ENCODE data around the gene KDM1B.
"Not testable (repeated sequence)": the region's sequence is repeated elsewhere in the genome, so short reads cannot be mapped to it uniquely, and the experiment has no call there.

Gene KDM1B

DNA sequence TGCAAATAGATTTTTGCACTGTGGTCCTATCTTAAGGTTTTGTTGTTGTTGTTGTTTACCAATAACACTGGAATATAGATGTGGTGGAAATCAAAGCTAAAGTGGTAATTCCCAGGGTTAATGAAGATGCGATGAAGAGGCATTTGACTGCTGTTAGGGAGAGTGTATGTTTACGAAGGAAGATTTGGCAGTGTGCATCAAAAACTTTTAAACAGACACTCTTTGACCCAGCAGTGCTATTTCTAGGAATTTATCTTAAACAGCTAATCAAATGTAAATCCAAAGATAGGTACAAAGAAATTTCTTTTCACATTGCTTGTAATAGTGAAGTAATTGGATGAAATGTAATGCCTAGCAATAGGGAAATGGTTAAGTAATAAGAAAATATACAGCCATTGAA is 34.0 kb downstream of the KDM1B start:
- H3K27ac Mint-ChIP-seq: no peak overlapping the region
- peaks cover 23% of the 10 kb centered on the region for H3K36me3 Mint-ChIP-seq
- H3K4me3 Mint-ChIP-seq: no peak overlapping the region
- H3K9me3 Mint-ChIP-seq (ENCODE audit: low read depth): no peaks in the 10 kb centered on the region
- H3K27me3 Mint-ChIP-seq: no peaks in the 10 kb centered on the region
- peaks cover 3% of the 10 kb centered on the region for H3K4me1 Mint-ChIP-seq (ENCODE audit: low read depth)

DNA sequence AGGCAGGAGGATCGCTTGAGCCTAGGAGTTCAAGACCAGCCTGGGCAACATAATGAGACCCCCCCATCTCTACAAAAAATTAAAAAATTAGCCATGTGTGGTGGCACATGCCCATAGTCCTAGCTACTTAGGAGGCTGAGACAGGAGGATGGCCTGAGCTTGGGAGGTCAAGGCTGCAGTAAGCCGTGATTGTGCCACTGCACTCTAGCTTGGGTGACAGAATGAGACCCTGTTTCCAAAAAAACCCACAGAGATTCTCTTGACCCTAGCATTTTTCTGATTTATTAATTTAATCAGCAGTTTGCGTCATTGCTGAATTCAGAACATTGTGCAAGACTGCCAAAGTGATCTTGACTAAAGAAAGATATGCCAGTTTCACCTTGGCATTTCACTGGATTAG is 36.8 kb downstream of the KDM1B start:
- no peaks in the 10 kb centered on the region for H3K27me3 Mint-ChIP-seq
- H3K4me1 Mint-ChIP-seq (ENCODE audit: low read depth): no peaks in the 10 kb centered on the region
- H3K36me3 Mint-ChIP-seq: peaks cover 20% of the 10 kb centered on the region
- H3K27ac Mint-ChIP-seq: no peak overlapping the region
- no peaks in the 10 kb centered on the region for H3K9me3 Mint-ChIP-seq (ENCODE audit: low read depth)
- H3K4me3 Mint-ChIP-seq: no peak overlapping the region

DNA sequence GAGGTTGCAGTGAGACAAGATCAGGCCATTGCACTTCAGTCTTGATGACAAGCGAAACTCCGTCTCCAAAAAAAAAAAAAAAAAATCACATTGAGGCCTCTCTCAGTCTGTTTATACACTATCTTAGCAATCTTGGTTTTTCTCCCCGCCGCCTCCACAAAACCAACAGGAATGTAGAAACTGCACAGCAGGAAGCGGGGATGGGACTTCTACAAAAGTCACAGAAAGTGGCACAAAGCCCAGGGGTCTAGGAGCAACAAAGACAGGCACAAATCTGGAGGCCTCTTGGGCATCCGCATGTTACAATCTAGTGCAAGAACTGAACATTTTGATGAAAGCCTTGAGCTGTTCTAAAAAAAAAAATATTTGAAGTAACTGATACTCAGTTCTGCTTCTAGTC is 48.6 kb downstream of the KDM1B start:
- Mint-ChIP-seq H3K9me3 (ENCODE audit: low read depth) (no peaks in the 10 kb centered on the region), H3K4me1 (ENCODE audit: low read depth) (no peaks in the 10 kb centered on the region), H3K27me3 (no peaks in the 10 kb centered on the region), H3K4me3 (no peak overlapping the region), H3K27ac (no peak overlapping the region), H3K36me3 (peaks cover 15% of the 10 kb centered on the region)

DNA sequence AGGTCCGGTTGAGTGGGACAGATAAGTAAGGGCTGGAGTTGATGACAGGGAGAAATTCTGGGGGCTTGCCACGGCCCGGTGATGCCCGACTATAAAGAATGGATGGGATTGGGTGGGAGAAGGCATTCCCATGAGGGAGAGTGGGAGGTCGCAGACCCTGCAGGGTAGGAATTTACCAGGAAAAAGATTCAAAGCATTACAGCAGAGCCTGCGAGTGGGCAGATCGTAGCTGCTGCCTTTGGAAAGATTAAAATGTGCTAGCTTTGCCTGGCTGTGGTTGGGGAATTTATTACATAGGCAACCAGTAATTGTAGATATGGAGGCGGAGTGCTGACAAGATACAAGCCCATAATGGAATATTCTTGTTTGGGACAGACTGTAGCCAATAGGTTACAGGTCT is 49.5 kb downstream of the KDM1B start:
- no peaks in the 10 kb centered on the region for H3K27me3 Mint-ChIP-seq
- H3K9me3 Mint-ChIP-seq (ENCODE audit: low read depth): no peaks in the 10 kb centered on the region
- no peaks in the 10 kb centered on the region for H3K4me1 Mint-ChIP-seq (ENCODE audit: low read depth)
- no peak overlapping the region for H3K4me3 Mint-ChIP-seq
- H3K27ac Mint-ChIP-seq: no peak overlapping the region
- peaks cover 15% of the 10 kb centered on the region for H3K36me3 Mint-ChIP-seq

- H3K4me3 Mint-ChIP-seq: no peak overlapping the region
- peaks cover 2% of the 10 kb centered on the region for H3K4me1 Mint-ChIP-seq (ENCODE audit: low read depth)
- no peak overlapping the region for H3K27ac Mint-ChIP-seq
- no peaks in the 10 kb centered on the region for H3K27me3 Mint-ChIP-seq
- H3K9me3 Mint-ChIP-seq (ENCODE audit: low read depth): no peaks in the 10 kb centered on the region
- peaks cover 14% of the 10 kb centered on the region for H3K36me3 Mint-ChIP-seq
Observed at GRCh38 chr6:18206591-18206990, 51.4 kb downstream of the KDM1B start.

GRCh38 chr6:18207438-18207837 is 52.2 kb downstream of the KDM1B start:
- Mint-ChIP-seq H3K4me1 (ENCODE audit: low read depth) (peaks cover 2% of the 10 kb centered on the region), H3K27ac (no peak overlapping the region), H3K36me3 (peaks cover 18% of the 10 kb centered on the region), H3K4me3 (no peak overlapping the region), H3K9me3 (ENCODE audit: low read depth) (no peaks in the 10 kb centered on the region), H3K27me3 (no peaks in the 10 kb centered on the region)

- H3K27ac Mint-ChIP-seq: no peak overlapping the region
- peaks cover 14% of the 10 kb centered on the region for H3K36me3 Mint-ChIP-seq
Observed at GRCh38 chr6:18207949-18208348, 52.7 kb downstream of the KDM1B start.

GRCh38 chr6:18208778-18209177 is 53.6 kb downstream of the KDM1B start:
- not testable (repeated sequence) for H3K4me3 Mint-ChIP-seq; H3K27me3 Mint-ChIP-seq; H3K27ac Mint-ChIP-seq; H3K4me1 Mint-ChIP-seq (ENCODE audit: low read depth); H3K9me3 Mint-ChIP-seq (ENCODE audit: low read depth)
- H3K36me3 Mint-ChIP-seq: peaks cover 15% of the 10 kb centered on the region

More at GRCh38 chr6:18207949-18208348, 52.7 kb downstream of the KDM1B start:
- Mint-ChIP-seq H3K4me3 (no peak overlapping the region), H3K27me3 (no peaks in the 10 kb centered on the region), H3K9me3 (ENCODE audit: low read depth) (no peaks in the 10 kb centered on the region), H3K4me1 (ENCODE audit: low read depth) (peaks cover 2% of the 10 kb centered on the region)

DNA sequence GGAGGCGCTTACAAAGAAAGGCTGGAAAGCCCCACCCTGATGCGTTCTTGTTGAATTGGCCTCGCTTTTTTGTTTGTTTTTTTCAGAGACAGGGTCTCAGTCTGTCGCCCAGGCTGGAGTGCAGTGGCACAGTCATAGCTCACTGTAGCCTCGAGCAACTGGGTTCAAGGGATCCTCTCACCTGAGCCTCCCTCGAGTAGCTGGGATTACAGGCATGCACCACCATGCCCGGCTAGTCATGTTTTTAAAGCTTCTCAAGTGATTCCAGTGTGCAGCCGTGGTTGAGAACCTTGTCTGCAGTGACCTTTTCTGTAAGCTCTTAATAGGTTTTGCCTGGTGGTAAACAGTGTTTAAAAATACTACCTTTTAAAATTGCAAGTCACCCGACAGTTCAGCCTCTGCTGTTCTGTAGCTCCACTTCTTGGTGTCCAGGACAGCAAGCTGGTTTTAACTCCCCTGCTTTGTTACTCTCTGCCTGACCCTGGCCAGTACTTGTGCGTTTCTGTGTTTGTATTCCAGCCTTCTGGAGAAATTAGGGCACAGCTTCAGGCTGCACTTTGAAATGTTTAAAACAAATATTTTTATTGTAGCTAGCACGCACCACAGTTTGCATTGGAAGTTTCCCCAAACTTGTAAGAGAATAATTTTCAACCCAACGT is 54.4 kb downstream of the KDM1B start:
- H3K27me3 Mint-ChIP-seq: no peaks in the 10 kb centered on the region
- H3K9me3 Mint-ChIP-seq (ENCODE audit: low read depth): no peaks in the 10 kb centered on the region
- H3K27ac Mint-ChIP-seq: no peak overlapping the region
- H3K4me3 Mint-ChIP-seq: no peak overlapping the region
- H3K4me1 Mint-ChIP-seq (ENCODE audit: low read depth): peaks cover 2% of the 10 kb centered on the region
- peaks cover 21% of the 10 kb centered on the region for H3K36me3 Mint-ChIP-seq

DNA sequence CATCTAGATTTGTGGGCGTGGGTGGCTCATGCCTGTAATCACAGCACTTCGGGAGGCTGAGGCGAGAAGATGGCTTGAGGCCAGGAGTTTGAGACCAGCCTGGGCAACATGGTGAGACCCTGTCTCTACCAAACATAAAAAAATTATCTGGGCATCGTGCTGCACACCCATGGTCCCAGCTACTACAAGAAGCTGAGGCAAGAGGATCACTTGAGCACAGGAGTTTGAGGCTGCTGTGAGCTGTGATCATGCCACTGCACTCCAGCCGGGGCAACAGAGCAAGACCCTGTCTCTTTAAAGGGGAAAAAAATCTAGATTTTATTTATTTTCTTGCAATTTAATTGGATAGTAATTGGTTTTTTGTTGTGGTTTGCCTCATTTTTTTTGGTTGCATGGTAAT is 55.5 kb downstream of the KDM1B start:
- peaks cover 2% of the 10 kb centered on the region for H3K4me1 Mint-ChIP-seq (ENCODE audit: low read depth)
- no peak overlapping the region for H3K27ac Mint-ChIP-seq
- H3K36me3 Mint-ChIP-seq: peaks cover 22% of the 10 kb centered on the region
- H3K9me3 Mint-ChIP-seq (ENCODE audit: low read depth): no peaks in the 10 kb centered on the region
- no peaks in the 10 kb centered on the region for H3K27me3 Mint-ChIP-seq
- H3K4me3 Mint-ChIP-seq: no peak overlapping the region

GRCh38 chr6:18211338-18211737 is 56.1 kb downstream of the KDM1B start:
- H3K27ac Mint-ChIP-seq: no peak overlapping the region
- H3K4me1 Mint-ChIP-seq (ENCODE audit: low read depth): peaks cover 2% of the 10 kb centered on the region
- H3K4me3 Mint-ChIP-seq: no peak overlapping the region
- peaks cover 23% of the 10 kb centered on the region for H3K36me3 Mint-ChIP-seq
- no peaks in the 10 kb centered on the region for H3K27me3 Mint-ChIP-seq
- H3K9me3 Mint-ChIP-seq (ENCODE audit: low read depth): no peaks in the 10 kb centered on the region

GRCh38 chr6:18212231-18212630 is 57.0 kb downstream of the KDM1B start:
- peaks cover 2% of the 10 kb centered on the region for H3K4me1 Mint-ChIP-seq (ENCODE audit: low read depth)
- no peak overlapping the region for H3K27ac Mint-ChIP-seq
- no peaks in the 10 kb centered on the region for H3K27me3 Mint-ChIP-seq
- H3K9me3 Mint-ChIP-seq (ENCODE audit: low read depth): no peaks in the 10 kb centered on the region
- no peak overlapping the region for H3K4me3 Mint-ChIP-seq
- peaks cover 25% of the 10 kb centered on the region for H3K36me3 Mint-ChIP-seq

- Mint-ChIP-seq H3K36me3 (peaks cover 25% of the 10 kb centered on the region), H3K9me3 (ENCODE audit: low read depth) (no peaks in the 10 kb centered on the region), H3K27me3 (no peaks in the 10 kb centered on the region), H3K4me3 (no peak overlapping the region), H3K27ac (no peak overlapping the region), H3K4me1 (ENCODE audit: low read depth) (peaks cover 2% of the 10 kb centered on the region)
Observed at GRCh38 chr6:18213439-18213838, 58.2 kb downstream of the KDM1B start.

- Mint-ChIP-seq H3K4me3 (no peak overlapping the region), H3K36me3 (peaks cover 27% of the 10 kb centered on the region), H3K27me3 (no peaks in the 10 kb centered on the region), H3K27ac (no peak overlapping the region), H3K4me1 (ENCODE audit: low read depth) (peaks cover 2% of the 10 kb centered on the region), H3K9me3 (ENCODE audit: low read depth) (no peaks in the 10 kb centered on the region)
Observed at GRCh38 chr6:18214003-18214402, 58.8 kb downstream of the KDM1B start.

DNA sequence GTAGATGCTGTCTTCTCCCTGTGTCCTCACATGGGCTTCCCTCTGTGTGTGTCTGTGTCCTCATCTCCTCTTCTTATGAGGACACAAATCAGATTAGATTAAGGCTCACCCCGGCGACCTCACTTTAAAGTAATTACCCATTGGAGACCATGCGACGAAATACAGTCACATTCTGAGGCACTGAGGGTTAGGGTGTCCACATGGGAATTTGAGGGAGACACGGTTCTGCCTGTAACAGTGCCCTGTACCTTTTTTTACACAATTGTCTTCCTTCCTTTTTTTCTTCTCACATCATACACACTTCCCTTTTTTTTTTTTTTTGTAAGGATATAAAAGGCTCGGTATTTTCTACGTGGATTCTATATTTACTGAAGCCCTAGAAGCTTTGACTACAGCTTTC is 60.2 kb downstream of the KDM1B start:
- H3K27ac Mint-ChIP-seq: no peak overlapping the region
- peaks cover 2% of the 10 kb centered on the region for H3K4me1 Mint-ChIP-seq (ENCODE audit: low read depth)
- H3K9me3 Mint-ChIP-seq (ENCODE audit: low read depth): no peaks in the 10 kb centered on the region
- peaks cover 32% of the 10 kb centered on the region for H3K36me3 Mint-ChIP-seq
- H3K4me3 Mint-ChIP-seq: no peak overlapping the region
- no peaks in the 10 kb centered on the region for H3K27me3 Mint-ChIP-seq

GRCh38 chr6:18216411-18216810 is 61.2 kb downstream of the KDM1B start:
- H3K27ac Mint-ChIP-seq: no peak overlapping the region

More at GRCh38 chr6:18216411-18216810, 61.2 kb downstream of the KDM1B start:
- no peaks in the 10 kb centered on the region for H3K4me1 Mint-ChIP-seq (ENCODE audit: low read depth)
- H3K4me3 Mint-ChIP-seq: no peak overlapping the region
- peaks cover 36% of the 10 kb centered on the region for H3K36me3 Mint-ChIP-seq
- H3K27me3 Mint-ChIP-seq: no peaks in the 10 kb centered on the region
- no peaks in the 10 kb centered on the region for H3K9me3 Mint-ChIP-seq (ENCODE audit: low read depth)
